Calu3 (cell line): ENCODE results near the gene POC1A. TPM values are rescaled to one million over a fixed set of nuclear protein-coding genes. Genes with fewer than 3 reads are reported as not detected.

Source experiments
- BruUV-seq: library from RNA; stranded (reverse); fragments of 400-500 nt; replicated peaks from 2 replicates; lab custom pipeline; 2021; lab: Mats Ljungman, UMichigan
- CTCF ChIA-PET: fragments of 300-600 bp; sonication (Branson Sonifier 250); formaldehyde crosslinking; loops from one replicate; lab custom pipeline; 2022; ENCODE audit warnings: antibody characterized with exemption; lab: Charles Lee
- DNase-seq: peaks from one replicate; pipeline ENCODE4 v3.0.0; 2022
- H3K27ac Mint-ChIP-seq: one replicate; pipeline ENCODE4 v1.8.0; 2022; ENCODE audit warnings: mixed read lengths; ENCODE audit not compliant: unreplicated experiment
- H3K27me3 Mint-ChIP-seq: one replicate; pipeline ENCODE4 v1.8.0; 2022; ENCODE audit warnings: mixed read lengths; ENCODE audit not compliant: unreplicated experiment
- H3K36me3 Mint-ChIP-seq: one replicate; pipeline ENCODE4 v1.8.0; 2022; ENCODE audit warnings: mild to moderate bottlenecking, moderate library complexity, mixed read lengths; ENCODE audit not compliant: insufficient read depth, unreplicated experiment
- H3K4me1 Mint-ChIP-seq: one replicate; pipeline ENCODE4 v1.8.0; 2022; ENCODE audit warnings: mild to moderate bottlenecking, low read depth, mixed read lengths; ENCODE audit not compliant: unreplicated experiment
- H3K4me3 Mint-ChIP-seq: one replicate; pipeline ENCODE4 v1.8.0; 2022; ENCODE audit warnings: mild to moderate bottlenecking, low read depth, moderate library complexity, mixed read lengths; ENCODE audit not compliant: unreplicated experiment
- H3K9me3 Mint-ChIP-seq: one replicate; pipeline ENCODE4 v1.8.0; 2022; ENCODE audit warnings: low read depth, mixed read lengths; ENCODE audit not compliant: unreplicated experiment
- intact Hi-C: fragments of 100-400 bp; cut with micrococcal nuclease; formaldehyde crosslinking; loops from one replicate; pipeline ENCODE4 v1.10.0; 2022; ENCODE audit not compliant: unreplicated experiment
- total RNA-seq: library from RNA; stranded (reverse); gene quantifications from 2 replicates; pipeline ENCODE4 v1.2.3, GENCODE V29; 2022
- TF ChIP-seq, protein P1 (sequence below): fragments of 200-600 bp; IDR thresholded peaks from one replicate; pipeline ENCODE4 v1.8.0; 2022; ENCODE audit warnings: antibody characterized with exemption; ENCODE audit not compliant: unreplicated experiment

Gene POC1A
- total RNA-seq, 1 experiment from 2014 or later = 26.9 TPM

DNA sequence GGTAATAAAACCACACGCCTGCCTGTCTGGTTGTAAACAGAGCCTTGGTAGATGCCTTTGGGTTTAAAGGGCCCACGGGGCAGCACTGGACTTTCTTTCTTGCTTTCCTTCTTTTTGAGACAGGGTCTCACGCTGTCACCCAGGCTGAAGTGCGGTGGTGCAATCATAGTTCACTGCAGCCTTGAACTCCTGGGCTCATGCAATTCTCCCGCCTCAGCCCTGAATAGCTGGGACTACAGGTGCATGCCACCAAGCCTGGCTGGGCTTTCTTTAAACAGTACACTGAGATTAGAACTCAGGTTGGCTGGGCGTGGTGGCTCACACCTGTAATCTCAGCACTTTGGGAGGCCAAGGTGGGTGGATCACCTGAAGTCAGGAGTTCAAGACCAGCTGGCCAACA, 42.2 kb downstream of the POC1A start:
- CTCF ChIA-PET = no interaction called here
- H3K27me3 Mint-ChIP-seq = no peaks in the 10 kb centered on the region
- no peak overlapping the region for H3K4me3 Mint-ChIP-seq
- no peaks in the 10 kb centered on the region for H3K4me1 Mint-ChIP-seq
- intact Hi-C loops = no loop called here
- DNase-seq = no peak
- peaks cover 6% of the 10 kb centered on the region for H3K36me3 Mint-ChIP-seq
- H3K27ac Mint-ChIP-seq = no peak overlapping the region
- BruUV-seq = no TSS peak
- no peaks in the 10 kb centered on the region for H3K9me3 Mint-ChIP-seq
- TF ChIP-seq, protein P1, sequence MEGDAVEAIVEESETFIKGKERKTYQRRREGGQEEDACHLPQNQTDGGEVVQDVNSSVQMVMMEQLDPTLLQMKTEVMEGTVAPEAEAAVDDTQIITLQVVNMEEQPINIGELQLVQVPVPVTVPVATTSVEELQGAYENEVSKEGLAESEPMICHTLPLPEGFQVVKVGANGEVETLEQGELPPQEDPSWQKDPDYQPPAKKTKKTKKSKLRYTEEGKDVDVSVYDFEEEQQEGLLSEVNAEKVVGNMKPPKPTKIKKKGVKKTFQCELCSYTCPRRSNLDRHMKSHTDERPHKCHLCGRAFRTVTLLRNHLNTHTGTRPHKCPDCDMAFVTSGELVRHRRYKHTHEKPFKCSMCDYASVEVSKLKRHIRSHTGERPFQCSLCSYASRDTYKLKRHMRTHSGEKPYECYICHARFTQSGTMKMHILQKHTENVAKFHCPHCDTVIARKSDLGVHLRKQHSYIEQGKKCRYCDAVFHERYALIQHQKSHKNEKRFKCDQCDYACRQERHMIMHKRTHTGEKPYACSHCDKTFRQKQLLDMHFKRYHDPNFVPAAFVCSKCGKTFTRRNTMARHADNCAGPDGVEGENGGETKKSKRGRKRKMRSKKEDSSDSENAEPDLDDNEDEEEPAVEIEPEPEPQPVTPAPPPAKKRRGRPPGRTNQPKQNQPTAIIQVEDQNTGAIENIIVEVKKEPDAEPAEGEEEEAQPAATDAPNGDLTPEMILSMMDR = no peak

DNA sequence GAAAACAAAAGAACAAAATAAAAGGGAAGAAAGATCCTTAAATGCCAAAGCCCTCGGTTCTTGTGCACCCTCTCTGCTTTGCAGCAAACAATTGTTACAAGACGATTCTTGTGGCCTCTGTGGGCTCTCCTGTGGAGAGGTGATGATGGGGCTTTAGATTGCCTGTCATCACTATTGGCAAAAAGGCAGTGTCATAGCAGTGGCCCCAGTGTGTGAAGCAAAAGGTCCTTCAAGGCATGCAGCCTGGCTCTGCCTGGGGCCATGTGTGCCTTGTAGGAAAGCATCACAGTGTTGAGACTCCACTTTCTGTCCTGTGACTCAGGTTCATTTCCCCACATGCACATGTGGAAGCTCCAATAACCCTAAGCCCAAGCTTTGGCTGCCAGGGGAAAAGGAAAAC, 43.7 kb downstream of the POC1A start:
- CTCF ChIA-PET = no interaction called here
- no peak for DNase-seq
- no peaks in the 10 kb centered on the region for H3K27me3 Mint-ChIP-seq
- BruUV-seq = no TSS peak
- no peak overlapping the region for H3K4me3 Mint-ChIP-seq
- intact Hi-C loops = no loop called here
- H3K36me3 Mint-ChIP-seq = peaks cover 11% of the 10 kb centered on the region
- TF ChIP-seq, protein P1 = no peak
- no peaks in the 10 kb centered on the region for H3K4me1 Mint-ChIP-seq
- no peaks in the 10 kb centered on the region for H3K9me3 Mint-ChIP-seq
- H3K27ac Mint-ChIP-seq = no peak overlapping the region

DNA sequence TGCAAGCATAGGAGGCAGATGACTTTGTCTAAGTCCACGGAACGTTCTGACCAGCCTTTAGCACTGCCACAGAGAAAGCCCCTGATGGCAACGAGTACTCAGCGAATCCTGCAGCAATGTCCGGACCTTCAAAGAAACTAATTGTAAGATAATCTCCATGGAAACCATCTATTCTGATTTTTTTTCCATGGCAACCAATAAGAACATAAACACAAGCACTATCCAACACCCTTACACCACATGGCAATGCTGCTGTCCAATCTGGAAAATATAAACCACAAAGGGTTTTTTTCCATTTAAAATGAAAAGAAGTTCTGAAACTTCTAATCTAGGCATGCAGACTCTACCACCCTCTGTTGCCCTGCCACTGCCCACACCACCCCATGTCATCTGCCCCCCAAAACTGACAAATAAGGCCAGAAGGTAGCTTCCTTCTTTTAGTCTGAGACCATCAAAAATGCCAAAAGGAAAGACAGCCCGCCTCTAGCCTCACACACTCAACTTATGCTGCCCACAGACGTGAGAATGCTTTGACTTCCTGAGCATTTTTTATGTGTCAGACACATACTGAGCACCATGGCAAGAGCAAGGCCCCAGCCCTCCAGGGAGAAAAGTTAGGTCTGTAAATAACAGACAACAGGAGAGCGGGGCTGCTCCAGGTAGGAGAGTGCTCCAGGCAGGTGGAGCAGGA, 44.5 kb downstream of the POC1A start:
- CTCF ChIA-PET = no interaction called here
- no peak overlapping the region for H3K27ac Mint-ChIP-seq
- BruUV-seq = no TSS peak
- no peak overlapping the region for H3K4me3 Mint-ChIP-seq
- no peak for DNase-seq
- H3K9me3 Mint-ChIP-seq = no peaks in the 10 kb centered on the region
- TF ChIP-seq, protein P1 = no peak
- no peaks in the 10 kb centered on the region for H3K4me1 Mint-ChIP-seq
- H3K27me3 Mint-ChIP-seq = no peaks in the 10 kb centered on the region
- intact Hi-C loops = no loop called here
- H3K36me3 Mint-ChIP-seq = peaks cover 6% of the 10 kb centered on the region

DNA sequence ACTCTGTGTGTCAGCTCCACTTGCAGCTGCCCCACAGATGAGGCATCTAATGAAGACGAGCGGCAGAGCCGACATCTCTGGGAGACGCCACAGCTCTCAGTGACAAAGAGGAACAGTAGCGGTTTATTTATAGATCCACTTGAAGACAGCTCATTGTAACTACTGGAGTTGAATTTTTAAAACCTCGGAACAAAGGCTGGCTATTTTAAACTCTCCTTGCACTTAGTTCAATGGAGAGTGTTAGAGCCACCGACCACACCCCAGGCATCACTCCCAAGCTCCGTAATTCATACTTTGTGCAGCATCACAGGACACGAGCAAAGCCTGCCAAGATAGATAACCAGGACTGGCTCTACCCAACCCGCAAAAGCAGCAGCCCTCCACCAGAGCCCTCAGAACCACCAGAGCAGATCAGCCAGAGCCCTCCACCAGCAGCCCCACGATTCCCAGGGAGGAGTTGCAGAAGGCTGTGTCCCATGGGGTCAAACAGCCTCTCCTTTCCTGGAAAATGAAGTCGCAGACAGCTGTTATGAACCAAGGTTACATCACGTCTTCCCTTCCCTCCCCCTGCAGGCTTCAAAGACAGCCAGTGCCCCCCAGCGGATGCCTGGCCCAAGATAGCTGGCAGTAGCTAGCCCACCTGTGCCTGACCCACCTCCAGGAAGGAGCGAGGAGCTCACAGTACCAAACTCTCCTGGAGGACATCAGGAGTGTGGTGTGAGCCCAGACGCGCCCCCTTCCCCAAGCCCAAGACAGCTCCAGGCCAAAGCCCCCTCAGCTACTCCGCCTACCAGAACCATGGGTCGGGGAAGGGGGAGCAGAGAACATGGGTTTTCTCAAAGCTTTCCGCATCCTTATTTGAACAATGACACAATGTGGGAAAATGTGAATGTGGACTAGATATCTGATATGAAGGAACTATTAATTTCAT, 45.7 kb downstream of the POC1A start:
- CTCF ChIA-PET = no interaction called here
- TF ChIP-seq, protein P1 = no peak
- no peaks in the 10 kb centered on the region for H3K9me3 Mint-ChIP-seq
- intact Hi-C loops = no loop called here
- peaks cover 6% of the 10 kb centered on the region for H3K36me3 Mint-ChIP-seq
- H3K27me3 Mint-ChIP-seq = no peaks in the 10 kb centered on the region
- no peaks in the 10 kb centered on the region for H3K4me1 Mint-ChIP-seq
- H3K27ac Mint-ChIP-seq = no peak overlapping the region
- no peak overlapping the region for H3K4me3 Mint-ChIP-seq
- DNase-seq = no peak
- no TSS peak for BruUV-seq
